Left cardiac atrium (tissue), 4 donors: Measurements from ENCODE around the gene GALNT9. TPM values are rescaled to one million over a fixed set of nuclear protein-coding genes. Genes with fewer than 3 reads are reported as not detected.
"Not testable (repeated sequence)": the region's sequence is repeated elsewhere in the genome, so short reads cannot be mapped to it uniquely, and the experiment has no call there.

Experiments
- ATAC-seq, 2 donors: fragments of 200-7000 bp; cut with Tn5 transposase; one replicate each; pipeline ENCODE4 v1.9.1; 2020; ENCODE audit warnings: mild to moderate bottlenecking in 2 of 2, moderate library complexity in 2 of 2
- DNase-seq: peaks from one replicate; pipeline ENCODE4 v3.0.0-alpha.2; 2020
- intact Hi-C, 2 donors: fragments of 100-400 bp; cut with DNase I; formaldehyde crosslinking; loops; one replicate each; pipeline versions ENCODE4 v1.14.1 to v1.15.1; 2022 to 2023
- total RNA-seq, 2 donors: library from RNA; stranded (reverse); fragmentation: NEBNext Ultra II Directional; extraction: Animal tissue kit (Norgen Biotek cat#: 25700); gene quantifications; one replicate each; pipeline ENCODE4 v1.2.1, GENCODE V29; 2021
- donor health status: DM: no; HTN: yes; CAD: no.
- donor health status: DM: no; HTN: yes; CAD: no; lungs with severe emphysema.
- donor health status: DM: yes; HTN: yes; CAD: no.
- donor health status: Dilated cardiomyopathy.

GALNT9 gene
- total RNA-seq, 2 donors from 2014 or later = 2.6 to 2.7 TPM

DNA sequence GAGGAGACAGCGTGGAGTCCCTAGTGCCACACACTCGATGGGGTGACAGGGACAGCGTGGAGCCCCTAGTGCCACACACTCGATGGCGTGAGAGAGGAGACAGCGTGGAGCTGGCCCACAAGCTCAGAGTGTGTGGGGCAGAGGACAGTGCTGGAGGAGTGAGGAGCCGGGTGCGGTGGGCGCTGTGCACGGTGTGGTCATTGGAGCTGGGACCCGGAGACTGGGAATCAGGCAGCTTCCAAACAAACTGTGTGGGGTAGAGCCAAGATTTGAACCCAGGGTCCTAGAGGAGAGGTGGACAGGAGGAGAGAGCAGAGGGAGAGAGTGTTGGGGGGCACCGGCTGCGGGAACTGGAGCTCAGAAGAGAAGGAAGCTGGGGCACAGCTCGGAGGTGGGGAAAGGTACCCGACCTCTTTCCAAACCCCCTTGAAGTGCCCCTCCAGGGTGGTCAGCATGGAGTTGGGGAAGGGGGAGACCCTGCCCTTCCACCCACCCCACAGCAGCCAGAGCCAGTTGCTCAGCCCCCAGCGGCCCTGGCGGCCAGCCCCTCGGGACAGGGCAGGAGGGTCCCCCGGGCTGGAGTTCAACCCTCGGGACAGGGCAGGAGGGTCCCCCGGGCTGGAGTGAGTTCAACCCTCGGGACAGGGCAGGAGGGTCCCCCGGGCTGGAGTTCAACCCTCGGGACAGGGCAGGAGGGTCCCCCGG lies 94.1 kb downstream of the GALNT9 start:
- intact Hi-C loops = no loop called here
- no peak for DNase-seq

DNA sequence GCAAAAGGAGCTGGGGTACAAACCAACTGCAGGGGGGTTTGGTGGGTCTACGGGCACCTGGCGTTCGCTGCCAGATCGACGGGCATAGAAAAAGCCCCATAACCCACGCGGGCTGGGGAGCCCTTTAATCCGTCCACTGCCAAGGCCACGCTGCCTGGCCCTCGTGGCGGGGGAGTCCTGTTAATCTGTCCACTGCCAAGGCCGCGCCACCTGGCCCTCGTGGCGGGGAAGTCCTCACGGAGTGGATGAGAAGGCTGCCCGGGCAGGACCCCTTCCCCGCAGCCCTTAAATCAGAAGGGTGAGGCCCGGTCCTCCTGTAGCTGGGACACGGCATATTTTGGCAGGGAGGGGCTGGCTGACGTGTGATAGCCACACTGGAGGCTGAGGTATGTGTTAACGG lies 99.0 kb downstream of the GALNT9 start:
- DNase-seq (no peak), ATAC-seq (no peak)
- intact Hi-C loops = no loop called here

More for the DNA sequence above, 94.1 kb downstream of the GALNT9 start:
- no peak for ATAC-seq

DNA sequence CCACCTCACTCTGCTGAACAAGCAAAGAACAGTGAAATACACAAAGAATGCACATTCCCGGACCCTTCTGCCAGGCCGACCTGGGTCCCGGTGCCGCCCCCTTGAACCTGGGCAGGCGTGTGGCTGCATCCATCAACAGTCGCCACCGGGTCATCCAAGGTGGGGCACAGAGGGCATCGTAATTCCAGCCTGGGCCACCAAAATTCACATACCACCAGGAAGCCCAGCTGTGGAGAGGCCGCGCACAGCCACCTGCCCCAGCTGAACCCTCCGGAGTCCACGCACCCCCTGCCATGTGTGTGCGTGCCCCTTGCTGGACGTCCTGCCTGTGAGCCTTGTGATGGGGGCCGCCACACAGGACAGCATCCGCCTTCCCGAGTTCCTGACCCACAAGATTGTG lies 99.5 kb downstream of the GALNT9 start:
- DNase-seq (no peak), ATAC-seq (no peak)
- intact Hi-C loops = no loop called here

DNA sequence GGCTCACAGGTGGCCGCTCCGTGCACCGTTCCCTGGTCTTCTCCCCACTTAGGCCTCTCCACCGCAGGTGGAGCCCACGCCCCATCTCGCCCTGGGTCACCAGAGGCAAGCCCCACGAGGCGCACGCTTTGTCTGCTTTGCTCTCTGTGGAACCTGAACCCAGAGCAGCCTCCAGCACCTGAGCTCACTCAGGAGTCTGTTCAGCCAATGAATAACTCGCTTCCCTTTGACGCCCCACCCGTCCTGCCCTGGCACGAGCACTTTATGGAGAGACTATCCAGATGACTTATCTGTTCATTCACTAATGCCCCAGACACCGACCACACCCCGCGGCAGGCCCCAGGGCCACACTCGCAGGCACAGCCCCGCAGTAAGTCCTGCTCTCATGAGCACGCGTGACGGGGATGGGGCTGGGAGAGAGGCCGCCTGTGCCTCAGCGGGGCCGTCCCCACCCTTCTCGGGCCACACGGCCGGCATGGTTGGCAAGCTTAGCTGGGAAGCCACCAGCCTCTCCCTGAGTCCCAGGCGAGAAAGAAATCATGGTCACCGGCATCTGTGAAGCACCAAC lies 100.1 kb downstream of the GALNT9 start:
- intact Hi-C loops = no loop called here
- no peak for ATAC-seq
- DNase-seq = no peak

DNA sequence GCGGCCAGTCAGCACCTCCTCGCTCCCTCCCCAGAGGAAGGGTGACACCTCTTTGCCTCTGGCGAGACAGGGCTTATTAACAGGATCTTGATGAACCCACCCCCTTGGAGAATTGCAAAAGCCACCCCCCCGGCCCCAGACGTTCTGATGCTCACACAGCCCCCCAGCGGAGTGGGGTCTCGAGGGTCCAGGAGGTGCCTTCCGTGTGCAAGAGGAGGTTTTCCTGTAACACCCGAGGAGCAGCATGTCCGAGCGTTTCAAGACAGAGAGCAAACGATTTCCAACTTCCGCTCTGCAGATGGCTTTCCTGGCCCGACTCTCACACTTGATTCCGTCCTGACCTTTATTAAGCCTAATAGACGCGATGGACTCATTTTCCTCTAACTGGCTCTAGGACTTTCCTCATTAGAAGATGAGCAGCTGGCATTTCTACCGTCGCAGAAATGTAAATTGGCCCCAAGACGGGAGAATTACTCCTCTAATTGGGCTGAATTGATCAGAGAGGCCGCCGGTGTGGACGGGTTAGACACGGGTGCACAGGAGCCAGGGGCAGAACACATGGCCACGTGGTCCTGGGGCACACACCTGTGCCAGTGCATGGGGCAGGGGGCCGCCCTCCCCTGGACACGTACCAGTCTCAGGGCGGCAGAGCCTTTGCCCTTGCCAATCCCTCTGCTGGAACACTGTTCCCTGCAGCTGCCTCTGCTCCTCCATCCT lies 100.8 kb downstream of the GALNT9 start:
- DNase-seq = no peak
- intact Hi-C loops = no loop called here
- ATAC-seq = no peak

DNA sequence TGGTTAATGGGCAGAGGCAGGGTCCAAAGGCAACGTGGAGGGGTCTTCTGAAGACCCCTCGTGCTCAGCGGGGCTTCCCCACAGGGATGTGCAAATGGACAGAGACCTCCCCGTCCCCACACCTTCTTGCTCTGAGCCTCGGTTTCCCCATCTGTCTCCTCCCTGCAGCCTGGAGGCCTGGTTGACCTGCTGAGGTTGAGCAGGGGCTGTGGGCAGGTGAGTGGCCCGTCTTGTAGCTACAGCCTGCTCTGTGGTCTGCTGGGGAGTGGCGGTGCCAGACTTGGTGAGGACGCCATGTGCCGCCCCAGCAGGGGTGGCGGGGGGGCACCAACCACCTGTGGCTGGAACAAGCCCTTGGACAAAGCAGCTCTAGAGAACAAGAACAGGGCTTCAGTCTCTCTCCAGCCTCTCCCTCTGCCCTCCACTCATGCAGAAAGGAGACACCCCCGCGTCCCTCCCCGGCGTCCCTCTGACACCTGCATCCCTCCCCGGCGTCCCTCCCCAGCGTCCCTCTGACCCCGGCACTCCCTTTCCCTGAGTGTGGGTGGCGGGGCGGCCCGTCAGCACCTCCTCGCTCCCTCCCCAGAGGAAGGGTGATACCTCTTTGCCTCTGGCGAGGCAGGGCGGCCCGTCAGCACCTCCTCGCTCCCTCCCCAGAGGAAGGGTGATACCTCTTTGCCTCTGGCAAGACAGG lies 101.5 kb downstream of the GALNT9 start:
- intact Hi-C loops = no loop called here

DNA sequence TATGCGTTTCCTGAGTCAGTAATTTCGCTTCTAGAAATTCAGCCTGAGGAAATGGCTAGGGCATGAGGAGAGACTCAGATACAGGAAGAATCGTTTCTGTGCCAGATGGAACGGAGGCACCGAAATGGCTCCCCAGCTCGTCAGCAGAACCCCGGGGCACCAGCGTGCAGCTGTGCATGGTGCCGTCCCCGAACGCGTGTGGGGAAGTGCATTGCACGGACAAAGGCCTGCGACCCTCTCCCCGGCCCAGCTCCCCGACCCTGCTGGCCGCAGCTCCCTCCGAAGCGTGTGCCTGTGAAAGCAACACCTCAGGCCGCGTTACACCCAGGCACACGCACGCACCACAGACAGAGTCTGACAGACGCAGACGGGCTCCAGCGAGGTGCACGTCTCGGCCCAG lies 102.3 kb downstream of the GALNT9 start:
- ATAC-seq (no peak), DNase-seq (no peak)
- intact Hi-C loops = no loop called here

More for the DNA sequence above, 101.5 kb downstream of the GALNT9 start:
- ATAC-seq (no peak), DNase-seq (no peak)

DNA sequence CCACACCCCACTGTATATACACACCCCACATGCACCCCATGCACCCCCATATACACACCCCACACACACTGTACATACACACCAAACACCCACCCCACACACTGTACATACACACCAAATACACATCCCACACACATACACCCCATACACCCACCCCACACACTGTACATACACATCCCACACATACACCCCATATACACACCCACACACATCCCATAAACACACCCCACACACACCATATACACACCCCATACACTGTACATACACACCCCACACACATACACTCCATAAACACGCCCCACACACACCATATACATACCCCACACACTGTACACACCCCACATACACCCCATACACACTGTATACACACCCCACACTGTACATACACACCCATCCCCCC lies 102.8 kb downstream of the GALNT9 start:
- no peak for DNase-seq
- peak in 1 of 2 donors; percentile 27 for ATAC-seq
- intact Hi-C loops = no loop called here

DNA sequence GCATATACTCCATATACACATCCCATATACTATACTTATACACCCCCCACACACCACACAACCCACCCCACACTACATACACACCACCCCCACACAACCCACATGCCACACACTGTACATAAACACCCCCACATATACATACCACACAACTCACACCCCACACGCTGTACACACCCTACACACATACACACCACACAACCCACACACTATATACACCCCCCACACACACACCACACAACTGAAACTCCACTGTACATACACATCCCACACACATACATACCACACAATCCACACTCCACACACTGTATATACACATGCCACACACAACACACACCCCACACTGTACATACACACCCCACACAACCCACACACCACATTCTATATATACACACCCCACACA lies 104.2 kb downstream of the GALNT9 start:
- DNase-seq = no peak
- intact Hi-C loops = no loop called here
- ATAC-seq = no peak

DNA sequence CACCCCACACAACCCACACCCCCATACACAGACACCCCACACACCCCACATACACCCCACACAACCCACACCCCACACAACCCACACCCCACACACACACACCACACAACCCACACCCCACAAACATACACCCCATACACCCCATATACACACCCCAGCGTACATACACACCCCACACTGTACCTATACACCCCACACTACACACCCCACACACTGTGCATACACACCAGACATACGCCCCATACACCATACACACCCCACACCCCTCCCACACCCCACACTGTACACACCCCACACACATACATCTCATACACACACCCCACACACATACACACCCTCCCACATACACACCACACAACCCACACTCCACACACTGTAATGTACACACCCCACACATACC lies 104.9 kb downstream of the GALNT9 start:
- no peak for ATAC-seq
- intact Hi-C loops = no loop called here
- no peak for DNase-seq

DNA sequence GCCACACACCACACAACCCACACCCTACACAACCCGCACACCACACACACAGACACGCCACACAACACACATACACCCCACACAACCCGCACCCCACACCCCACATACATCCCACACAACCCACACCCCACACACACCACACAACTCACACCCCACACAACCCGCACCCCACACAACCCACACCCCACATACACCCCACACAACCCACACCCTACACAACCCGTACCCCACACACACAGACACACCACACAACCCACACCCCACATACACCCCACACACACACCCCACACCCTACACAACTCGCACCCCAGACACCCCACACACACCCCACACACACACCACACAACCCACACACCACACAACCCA lies 106.6 kb downstream of the GALNT9 start:
- DNase-seq = no peak
- intact Hi-C loops = no loop called here
- ATAC-seq = no peak

DNA sequence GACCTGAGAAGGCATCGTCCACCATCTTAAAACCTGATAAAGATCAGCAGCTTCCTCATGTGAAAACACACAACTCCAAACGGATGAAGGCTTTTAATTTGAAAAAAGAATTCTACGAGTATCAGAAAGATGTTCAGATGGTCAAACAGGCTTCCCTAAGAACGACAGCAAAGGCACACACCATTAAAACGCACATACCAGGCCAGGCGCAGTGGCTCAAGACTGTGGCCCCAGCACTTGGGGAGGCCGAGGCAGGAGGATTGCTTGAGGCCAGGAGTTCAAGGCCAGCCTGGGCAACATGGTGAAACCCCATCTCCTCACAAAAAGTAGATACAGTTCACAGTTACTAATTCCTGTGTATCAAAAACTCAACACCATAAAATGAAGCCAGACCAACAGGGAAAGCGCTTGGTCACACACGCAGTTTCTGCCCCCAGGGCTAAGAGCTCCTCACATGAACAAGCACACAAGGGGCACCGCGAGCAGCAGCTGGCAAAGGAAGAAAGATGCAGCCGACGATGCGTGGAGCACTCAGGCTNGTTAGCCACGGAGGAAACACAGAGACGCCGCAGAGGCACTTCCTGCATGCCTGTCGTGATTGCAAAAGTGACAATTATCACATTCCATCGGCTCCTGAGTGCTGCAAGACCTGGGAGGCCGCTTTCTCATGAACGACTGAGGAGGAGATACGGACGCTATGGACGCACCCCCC lies 107.1 kb downstream of the GALNT9 start:
- peak in 1 of 2 donors; percentile 15 for ATAC-seq
- intact Hi-C loops = no loop called here
- no peak for DNase-seq

DNA sequence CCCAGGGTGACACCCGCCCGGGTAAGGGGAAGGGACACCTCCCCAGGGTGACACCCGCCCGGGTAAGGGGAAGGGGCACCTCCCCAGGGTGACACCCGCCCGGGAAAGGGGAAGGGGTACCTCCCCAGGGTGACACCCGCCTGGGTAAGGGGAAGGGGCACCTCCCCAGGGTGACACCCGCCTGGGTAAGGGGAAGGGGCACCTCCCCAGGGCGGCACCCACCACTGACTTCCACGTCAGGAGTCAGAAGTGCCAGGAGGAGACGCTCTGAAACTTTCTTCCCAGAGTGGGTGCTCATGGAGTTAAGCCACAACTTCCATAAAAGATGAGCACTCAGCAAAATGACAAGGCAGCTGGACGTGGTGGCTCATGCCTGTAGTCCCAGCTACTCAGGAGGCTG lies 109.6 kb downstream of the GALNT9 start:
- intact Hi-C loops = loop anchor here in 1 of 2 donors (10.0 kb wide), 1 partner anchor 65 kb away; no protein-coding TSS in a partner anchor
- not testable (repeated sequence) for DNase-seq, ATAC-seq

DNA sequence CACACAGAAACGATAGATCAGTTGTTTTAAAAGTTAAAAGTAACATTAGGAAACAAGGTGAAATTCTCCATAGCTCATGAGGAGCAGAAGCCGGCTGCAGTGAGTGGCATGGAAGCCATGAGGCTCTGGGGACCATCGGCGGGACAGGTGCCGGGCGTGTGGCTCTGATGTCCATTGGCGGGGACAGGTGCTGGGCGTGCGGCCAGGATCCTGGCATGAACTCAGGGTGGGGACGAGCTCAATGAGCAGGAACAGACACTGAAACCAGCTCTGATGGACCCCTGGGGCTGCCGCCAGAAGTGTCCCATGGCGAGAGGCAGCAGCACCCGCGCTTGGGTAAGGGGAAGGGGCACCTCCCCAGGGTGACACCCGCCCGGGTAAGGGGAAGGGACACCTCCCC lies 110.1 kb downstream of the GALNT9 start:
- intact Hi-C loops = loop anchor here in 1 of 2 donors (10.0 kb wide), 1 partner anchor 65 kb away; no protein-coding TSS in a partner anchor
- ATAC-seq (no peak), DNase-seq (no peak)

DNA sequence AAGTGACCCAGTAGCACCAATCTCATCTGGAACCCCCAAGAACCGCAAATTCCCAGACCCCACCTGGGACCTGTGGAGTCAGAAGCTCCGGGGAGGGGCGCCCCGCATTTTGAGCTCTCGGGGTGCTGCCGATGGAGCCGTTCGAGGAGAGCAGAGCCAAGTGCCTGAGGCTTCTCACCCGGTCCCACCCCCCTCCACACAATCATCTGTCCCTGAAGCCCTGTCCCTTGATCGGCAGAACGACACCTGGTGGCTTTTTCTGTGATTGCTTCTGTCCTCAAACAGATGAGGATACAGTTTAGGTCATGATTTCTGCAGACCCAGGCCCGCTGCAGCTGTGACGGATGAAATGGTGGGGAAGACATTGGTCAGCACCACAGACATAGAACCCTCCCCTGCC lies 110.5 kb downstream of the GALNT9 start:
- peak; percentile 20 for DNase-seq
- intact Hi-C loops = loop anchor here in 1 of 2 donors (10.0 kb wide), 1 partner anchor 64 kb away; no protein-coding TSS in a partner anchor
- no peak for ATAC-seq

DNA sequence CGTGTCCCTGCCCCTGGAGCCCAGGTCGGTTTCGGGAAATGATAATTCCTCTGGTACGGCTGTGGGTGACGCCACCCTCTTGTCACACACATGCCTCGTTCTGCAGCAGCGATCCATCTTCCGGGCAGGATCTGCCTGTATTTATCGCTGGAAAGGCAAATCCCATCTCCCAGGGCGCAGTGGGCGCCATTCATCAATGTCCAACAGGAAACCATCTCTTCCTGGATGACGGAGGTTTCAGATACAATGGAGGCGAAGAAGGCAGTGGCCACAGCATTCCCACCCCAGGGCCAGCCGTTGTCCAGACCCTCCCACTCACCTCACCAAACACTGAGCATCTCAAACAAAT lies 110.9 kb downstream of the GALNT9 start:
- intact Hi-C loops = loop anchor here in 1 of 2 donors (10.0 kb wide), 1 partner anchor 64 kb away; no protein-coding TSS in a partner anchor
- DNase-seq = no peak
- no peak for ATAC-seq

DNA sequence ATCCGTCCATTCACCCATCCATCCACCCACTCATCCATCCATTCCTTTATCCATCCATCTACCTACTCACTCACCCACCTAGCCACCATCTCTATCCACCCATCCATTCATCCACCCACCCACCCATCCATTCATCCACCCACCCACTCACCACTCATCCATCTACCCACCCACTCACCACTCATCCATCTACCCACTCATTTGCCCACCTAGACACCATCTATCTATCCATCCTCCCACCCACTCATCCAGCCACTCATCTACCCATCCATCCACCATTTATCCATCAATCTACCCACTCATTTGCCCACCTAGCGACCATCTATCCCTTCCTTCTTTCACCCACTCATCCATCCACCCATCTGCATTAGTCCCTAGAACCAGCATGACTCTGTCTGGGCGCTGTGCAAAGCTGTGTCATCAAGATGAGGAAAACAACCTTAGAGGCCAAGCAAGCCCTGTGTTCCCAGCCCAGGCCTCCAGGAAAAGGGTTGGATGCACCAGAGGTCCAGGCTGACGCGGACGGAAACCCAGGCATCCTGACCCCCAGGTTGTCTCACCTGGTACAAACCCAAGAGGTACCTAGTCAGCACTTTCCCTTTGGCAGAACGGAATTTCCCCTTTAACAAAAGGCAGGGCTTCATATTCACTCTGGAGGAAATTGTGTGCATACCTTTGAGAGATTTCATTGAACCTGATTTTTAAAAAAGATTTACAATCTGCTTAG lies 111.4 kb downstream of the GALNT9 start:
- ATAC-seq (no peak), DNase-seq (no peak)
- intact Hi-C loops = loop anchor here in 1 of 2 donors (10.0 kb wide), 1 partner anchor 63 kb away; no protein-coding TSS in a partner anchor

DNA sequence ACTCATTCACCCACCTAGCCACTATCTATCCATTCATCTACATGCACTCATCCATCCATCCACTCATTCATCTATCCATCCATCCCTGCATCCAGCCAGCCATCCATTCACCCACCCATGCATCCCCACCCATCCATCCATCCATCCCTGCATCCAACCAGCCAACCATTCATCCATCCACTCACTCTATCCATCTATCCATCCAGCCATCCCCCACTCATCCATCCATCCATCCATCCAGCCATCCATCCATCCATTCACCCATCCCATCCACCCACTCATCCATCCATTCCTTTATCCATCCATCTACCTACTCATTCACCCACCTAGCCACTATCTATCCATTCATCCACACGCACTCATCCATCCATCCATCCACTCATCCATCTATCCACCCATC lies 112.0 kb downstream of the GALNT9 start:
- DNase-seq = no peak
- intact Hi-C loops = loop anchor here in 1 of 2 donors (10.0 kb wide), 1 partner anchor 63 kb away; no protein-coding TSS in a partner anchor
- ATAC-seq = no peak
